Fibroblast of the aortic adventitia (primary cell): Measurements from ENCODE around the gene NPTX2. TPM values are rescaled to one million over a fixed set of nuclear protein-coding genes. Genes with fewer than 3 reads are reported as not detected.

Experiments used
- DNase-seq: peaks from one replicate; pipeline ENCODE4 v3.0.0-alpha.2; 2010; ENCODE audit warnings: low read depth
- H3K4me3 ChIP-seq: 2 replicates; pipeline ENCODE4 v1.5.1; 2011; ENCODE audit warnings: low read depth, mild to moderate bottlenecking, control low read depth, low read length, moderate library complexity
- CTCF ChIP-seq: IDR thresholded peaks from 2 replicates; pipeline ENCODE4 v1.5.1; 2011; ENCODE audit warnings: mild to moderate bottlenecking, low read length, control low read depth, inconsistent platforms; ENCODE audit not compliant: insufficient read depth
- total RNA-seq: library from RNA; depleted of rRNA; stranded (reverse); fragments of >200 nt; gene quantifications from 2 replicates; pipeline ENCODE4 v1.2.3, GENCODE V29; 2012; ENCODE audit warnings: low replicate concordance

The NPTX2 gene
- total RNA-seq, 1 donor: 2.5 TPM

- no peak overlapping the region for H3K4me3 ChIP-seq
- no peak for DNase-seq
- TF ChIP-seq CTCF: no peak
Measured at GRCh38 chr7:98671733-98672331, 54.7 kb downstream of the NPTX2 start.

- H3K4me3 ChIP-seq: no peak overlapping the region
- no peak for DNase-seq
- TF ChIP-seq CTCF: no peak
Measured at GRCh38 chr7:98674461-98674860, 57.4 kb downstream of the NPTX2 start.

- no peak for TF ChIP-seq CTCF
- no peak overlapping the region for H3K4me3 ChIP-seq
- no peak for DNase-seq
Measured at GRCh38 chr7:98674881-98675280, 57.8 kb downstream of the NPTX2 start.

- no peak for TF ChIP-seq CTCF
- no peak overlapping the region for H3K4me3 ChIP-seq
- DNase-seq: no peak
Measured at GRCh38 chr7:98678215-98678614, 61.1 kb downstream of the NPTX2 start.

Other genes with a start within 250 kb of the NPTX2 start
- 1.1 and 2.8 TPM in 2 replicates for gene BAIAP2L1, start 216.2 kb upstream of the NPTX2 start, total RNA-seq